GM23338 (cell line): ENCODE measurements around the gene LRP1-AS. TPM values are rescaled to one million over a fixed set of nuclear protein-coding genes. Genes with fewer than 3 reads are reported as not detected.

Experiments
- ATAC-seq: fragments of 200-7000 bp; cut with Tn5 transposase; 3 replicates; pipeline ENCODE4 v1.9.1; 2020
- DNase-seq: peaks from one replicate; pipeline ENCODE4 v3.0.0-alpha.2; 2015; ENCODE audit warnings: low spot score
- H2AFZ ChIP-seq: fragments of 200-600 bp; sonication (generic); 2 replicates; pipeline ENCODE4 v1.8.0; 2016; ENCODE audit warnings: antibody characterized with exemption, mild to moderate bottlenecking, moderate library complexity
- H3F3A ChIP-seq: fragments of 200-600 bp; sonication (generic); replicated peaks from 2 replicates; pipeline ENCODE4 v1.8.0; 2017; ENCODE audit warnings: antibody characterized with exemption, mixed run types, low read depth
- H3K27ac ChIP-seq: fragments of 200-600 bp; sonication (generic); 2 replicates; pipeline ENCODE4 v1.6.1; 2016; ENCODE audit warnings: low read depth
- H3K27me3 ChIP-seq: fragments of 200-600 bp; sonication (generic); 2 replicates; pipeline ENCODE4 v1.8.0; 2016; ENCODE audit warnings: mild to moderate bottlenecking, mixed run types, moderate library complexity; ENCODE audit not compliant: insufficient read depth
- H3K36me3 ChIP-seq: fragments of 200-600 bp; sonication (generic); 2 replicates; pipeline ENCODE4 v1.8.0; 2016; ENCODE audit warnings: mild to moderate bottlenecking; ENCODE audit not compliant: insufficient read depth
- H3K4me1 ChIP-seq: fragments of 200-600 bp; sonication (generic); 2 replicates; pipeline ENCODE4 v1.8.0; 2016; ENCODE audit warnings: mild to moderate bottlenecking, moderate library complexity; ENCODE audit not compliant: insufficient read depth
- H3K4me2 ChIP-seq: fragments of 200-600 bp; sonication (generic); 2 replicates; pipeline ENCODE4 v1.7.1; 2017; ENCODE audit warnings: mixed run types
- H3K4me3 ChIP-seq: fragments of 200-600 bp; sonication (generic); 2 replicates; pipeline ENCODE4 v1.6.1; 2016; ENCODE audit warnings: mixed run types
- H3K79me2 ChIP-seq: fragments of 200-600 bp; sonication (generic); replicated peaks from 2 replicates; pipeline ENCODE4 v1.8.0; 2017; ENCODE audit warnings: mild to moderate bottlenecking; ENCODE audit not compliant: insufficient read depth
- H3K9me2 ChIP-seq: fragments of 200-600 bp; sonication (generic); 2 replicates; pipeline ENCODE4 v1.8.0; 2017; ENCODE audit not compliant: insufficient read depth
- H4K20me1 ChIP-seq: fragments of 200-600 bp; sonication (generic); replicated peaks from 2 replicates; pipeline ENCODE4 v1.8.0; 2017; ENCODE audit warnings: mild to moderate bottlenecking; ENCODE audit not compliant: insufficient read depth
- H3K27ac Mint-ChIP-seq: 2 replicates; pipeline ENCODE4 v1.8.0; 2020; ENCODE audit warnings: inconsistent platforms, mild to moderate bottlenecking, moderate library complexity, mixed read lengths
- H3K27me3 Mint-ChIP-seq: 3 replicates; pipeline ENCODE4 v1.8.0; 2022; ENCODE audit warnings: low read depth, mild to moderate bottlenecking, moderate library complexity, mixed read lengths, inconsistent platforms; ENCODE audit not compliant: insufficient read depth, poor library complexity
- H3K36me3 Mint-ChIP-seq: 3 replicates; pipeline ENCODE4 v1.8.0; 2021; ENCODE audit warnings: low read depth, mild to moderate bottlenecking, inconsistent platforms, moderate library complexity, mixed read lengths
- H3K4me1 Mint-ChIP-seq: 3 replicates; pipeline ENCODE4 v1.8.0; 2020; ENCODE audit warnings: mild to moderate bottlenecking, inconsistent platforms, mixed read lengths
- H3K4me3 Mint-ChIP-seq: 3 replicates; pipeline ENCODE4 v1.8.0; 2021; ENCODE audit warnings: moderate library complexity, mild to moderate bottlenecking, inconsistent platforms, mixed read lengths
- H3K9me3 Mint-ChIP-seq: 3 replicates; pipeline ENCODE4 v1.8.0; 2020; ENCODE audit warnings: moderate library complexity, mild to moderate bottlenecking, inconsistent platforms, mixed read lengths
- CREB1 ChIP-seq: fragments of 250-450 bp; sonication (Bioruptor Pico); IDR thresholded peaks from 2 replicates; pipeline ENCODE4 v1.5.0; 2020; ENCODE audit warnings: low read depth, mild to moderate bottlenecking, moderate library complexity
- CTCF ChIP-seq, 2 experiments: fragments of 200-600 bp in 1 of 2; sonication (generic) in 1 of 2; conservative IDR thresholded peaks; 2 replicates each; pipeline versions ENCODE4 v1.5.1 to v1.6.1; 2016 to 2017; ENCODE audit warnings: antibody characterized with exemption in 2 of 2, low read depth in 2 of 2, mild to moderate bottlenecking in 2 of 2, moderate library complexity in 1 of 2
- NANOG ChIP-seq: IDR thresholded peaks from 2 replicates; pipeline ENCODE4 v1.6.1; 2016; ENCODE audit warnings: antibody characterized with exemption, borderline replicate concordance
- STAT1 ChIP-seq: IDR thresholded peaks from one replicate; pipeline ENCODE4 v1.6.1; 2016; ENCODE audit warnings: antibody characterized with exemption; ENCODE audit not compliant: unreplicated experiment
- polyA plus RNA-seq: library from polyadenylated mRNA; unstranded; fragments of >200 nt; fragmentation: Nextera tagmentation; extraction: Ambion mirVana; gene quantifications from 2 replicates; pipeline ENCODE4 v1.2.1, GENCODE V29; 2016
- total RNA-seq: library from RNA; depleted of rRNA; stranded (reverse); fragments of >200 nt; shearing (Covaris generic); gene quantifications from 2 replicates; pipeline ENCODE4 v1.2.3, GENCODE V29; 2014
- TF ChIP-seq, protein P1 (sequence below): fragments of 250-450 bp; sonication (Bioruptor Pico); IDR thresholded peaks from 2 replicates; pipeline ENCODE4 v1.5.0; 2020; ENCODE audit warnings: mild to moderate bottlenecking, moderate library complexity

The LRP1-AS gene
- total and polyA plus RNA-seq, 2 experiments from 2014 or later: 0.86 TPM; not detected in 1

DNA sequence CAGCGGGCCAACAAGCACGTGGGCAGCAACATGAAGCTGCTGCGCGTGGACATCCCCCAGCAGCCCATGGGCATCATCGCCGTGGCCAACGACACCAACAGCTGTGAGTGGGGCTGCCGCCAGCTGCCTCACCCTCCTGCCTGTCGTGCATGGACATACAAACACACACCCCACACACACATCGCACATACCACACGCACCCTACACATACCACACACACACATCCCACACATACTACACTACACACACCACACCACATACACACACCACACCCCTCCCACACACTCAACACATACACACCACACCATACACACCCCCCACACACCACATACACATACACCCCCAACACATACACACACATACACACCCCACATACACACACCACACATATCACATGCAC lies 44.0 kb upstream of the LRP1-AS start (continued):
- TF ChIP-seq, protein P1, sequence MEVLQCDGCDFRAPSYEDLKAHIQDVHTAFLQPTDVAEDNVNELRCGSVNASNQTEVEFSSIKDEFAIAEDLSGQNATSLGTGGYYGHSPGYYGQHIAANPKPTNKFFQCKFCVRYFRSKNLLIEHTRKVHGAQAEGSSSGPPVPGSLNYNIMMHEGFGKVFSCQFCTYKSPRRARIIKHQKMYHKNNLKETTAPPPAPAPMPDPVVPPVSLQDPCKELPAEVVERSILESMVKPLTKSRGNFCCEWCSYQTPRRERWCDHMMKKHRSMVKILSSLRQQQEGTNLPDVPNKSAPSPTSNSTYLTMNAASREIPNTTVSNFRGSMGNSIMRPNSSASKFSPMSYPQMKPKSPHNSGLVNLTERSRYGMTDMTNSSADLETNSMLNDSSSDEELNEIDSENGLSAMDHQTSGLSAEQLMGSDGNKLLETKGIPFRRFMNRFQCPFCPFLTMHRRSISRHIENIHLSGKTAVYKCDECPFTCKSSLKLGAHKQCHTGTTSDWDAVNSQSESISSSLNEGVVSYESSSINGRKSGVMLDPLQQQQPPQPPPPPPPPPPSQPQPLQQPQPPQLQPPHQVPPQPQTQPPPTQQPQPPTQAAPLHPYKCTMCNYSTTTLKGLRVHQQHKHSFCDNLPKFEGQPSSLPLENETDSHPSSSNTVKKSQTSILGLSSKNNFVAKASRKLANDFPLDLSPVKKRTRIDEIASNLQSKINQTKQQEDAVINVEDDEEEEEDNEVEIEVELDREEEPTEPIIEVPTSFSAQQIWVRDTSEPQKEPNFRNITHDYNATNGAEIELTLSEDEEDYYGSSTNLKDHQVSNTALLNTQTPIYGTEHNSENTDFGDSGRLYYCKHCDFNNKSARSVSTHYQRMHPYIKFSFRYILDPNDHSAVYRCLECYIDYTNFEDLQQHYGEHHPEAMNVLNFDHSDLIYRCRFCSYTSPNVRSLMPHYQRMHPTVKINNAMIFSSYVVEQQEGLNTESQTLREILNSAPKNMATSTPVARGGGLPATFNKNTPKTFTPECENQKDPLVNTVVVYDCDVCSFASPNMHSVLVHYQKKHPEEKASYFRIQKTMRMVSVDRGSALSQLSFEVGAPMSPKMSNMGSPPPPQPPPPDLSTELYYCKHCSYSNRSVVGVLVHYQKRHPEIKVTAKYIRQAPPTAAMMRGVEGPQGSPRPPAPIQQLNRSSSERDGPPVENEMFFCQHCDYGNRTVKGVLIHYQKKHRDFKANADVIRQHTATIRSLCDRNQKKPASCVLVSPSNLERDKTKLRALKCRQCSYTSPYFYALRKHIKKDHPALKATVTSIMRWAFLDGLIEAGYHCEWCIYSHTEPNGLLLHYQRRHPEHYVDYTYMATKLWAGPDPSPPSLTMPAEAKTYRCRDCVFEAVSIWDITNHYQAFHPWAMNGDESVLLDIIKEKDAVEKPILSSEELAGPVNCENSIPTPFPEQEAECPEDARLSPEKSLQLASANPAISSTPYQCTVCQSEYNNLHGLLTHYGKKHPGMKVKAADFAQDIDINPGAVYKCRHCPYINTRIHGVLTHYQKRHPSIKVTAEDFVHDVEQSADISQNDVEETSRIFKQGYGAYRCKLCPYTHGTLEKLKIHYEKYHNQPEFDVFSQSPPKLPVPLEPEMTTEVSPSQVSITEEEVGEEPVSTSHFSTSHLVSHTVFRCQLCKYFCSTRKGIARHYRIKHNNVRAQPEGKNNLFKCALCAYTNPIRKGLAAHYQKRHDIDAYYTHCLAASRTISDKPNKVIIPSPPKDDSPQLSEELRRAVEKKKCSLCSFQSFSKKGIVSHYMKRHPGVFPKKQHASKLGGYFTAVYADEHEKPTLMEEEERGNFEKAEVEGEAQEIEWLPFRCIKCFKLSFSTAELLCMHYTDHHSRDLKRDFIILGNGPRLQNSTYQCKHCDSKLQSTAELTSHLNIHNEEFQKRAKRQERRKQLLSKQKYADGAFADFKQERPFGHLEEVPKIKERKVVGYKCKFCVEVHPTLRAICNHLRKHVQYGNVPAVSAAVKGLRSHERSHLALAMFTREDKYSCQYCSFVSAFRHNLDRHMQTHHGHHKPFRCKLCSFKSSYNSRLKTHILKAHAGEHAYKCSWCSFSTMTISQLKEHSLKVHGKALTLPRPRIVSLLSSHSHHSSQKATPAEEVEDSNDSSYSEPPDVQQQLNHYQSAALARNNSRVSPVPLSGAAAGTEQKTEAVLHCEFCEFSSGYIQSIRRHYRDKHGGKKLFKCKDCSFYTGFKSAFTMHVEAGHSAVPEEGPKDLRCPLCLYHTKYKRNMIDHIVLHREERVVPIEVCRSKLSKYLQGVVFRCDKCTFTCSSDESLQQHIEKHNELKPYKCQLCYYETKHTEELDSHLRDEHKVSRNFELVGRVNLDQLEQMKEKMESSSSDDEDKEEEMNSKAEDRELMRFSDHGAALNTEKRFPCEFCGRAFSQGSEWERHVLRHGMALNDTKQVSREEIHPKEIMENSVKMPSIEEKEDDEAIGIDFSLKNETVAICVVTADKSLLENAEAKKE (CRISPR knock-in tag): no peak

GRCh38 chr12:57190821-57191220 lies 43.4 kb upstream of the LRP1-AS start:
- ATAC-seq (no peak), DNase-seq (no peak)
- no peak overlapping the region for H3K4me2 ChIP-seq
- peaks cover 25% of the 10 kb centered on the region for H3K36me3 ChIP-seq
- H3K27ac ChIP-seq: no peak overlapping the region
- Mint-ChIP-seq H3K4me1 (no peaks in the 10 kb centered on the region), H3K9me3 (no peaks in the 10 kb centered on the region; the same call in 2 of the 3 replicates), H3K27ac (no peak overlapping the region), H3K36me3 (peaks cover 97% of the 10 kb centered on the region), H3K4me3 (no peak overlapping the region), H3K27me3 (peaks cover 28% of the 10 kb centered on the region)
- TF ChIP-seq STAT1 (no peak), CTCF (conservative IDR thresholded peaks at IDR 0.05; ENCODE audit: low read depth in 2 of 2) (no peak), NANOG (no peak), CREB1 (CRISPR knock-in tag) (no peak)
- TF ChIP-seq, protein P1 (CRISPR knock-in tag): no peak
- H3K4me1 ChIP-seq: no peaks in the 10 kb centered on the region
- H3K79me2 ChIP-seq: no peaks in the 10 kb centered on the region
- no peaks in the 10 kb centered on the region for H3K27me3 ChIP-seq
- H3F3A ChIP-seq: peaks cover 12% of the 10 kb centered on the region; the same call in 1 of the 2 replicates
- no peaks in the 10 kb centered on the region; the same call in 1 of the 2 replicates for H4K20me1 ChIP-seq
- H3K4me3 ChIP-seq: no peak overlapping the region
- H2AFZ ChIP-seq: no peak overlapping the region
- H3K9me2 ChIP-seq: no peaks in the 10 kb centered on the region
